ENCODE results near the gene IFI16.
"Not testable (repeated sequence)": the region's sequence is repeated elsewhere in the genome, so short reads cannot be mapped to it uniquely, and the experiment has no call there.

IFI16 gene

DNA sequence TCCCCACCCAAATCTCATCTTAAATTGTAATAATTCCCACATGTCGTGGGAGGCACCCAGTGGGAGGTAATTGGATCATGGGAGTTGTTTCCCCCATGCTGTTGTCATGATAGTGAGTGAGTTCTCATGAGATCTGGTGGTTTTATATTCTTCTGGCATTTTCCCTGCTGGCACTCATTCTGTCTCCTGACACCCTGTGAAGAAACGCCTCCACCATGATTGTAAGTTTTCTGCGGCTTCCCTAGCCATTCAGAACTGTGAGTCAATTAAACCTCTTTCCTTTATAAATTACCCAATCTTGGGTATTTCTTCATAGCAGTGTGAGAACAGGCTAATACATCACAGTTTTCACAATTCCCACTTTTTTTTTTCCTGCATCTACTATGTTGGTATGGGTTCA is 93.3 kb downstream of the IFI16 start:
- not testable (repeated sequence) for DNase-seq
